ENCODE results near the gene FFAR1. TPM values are rescaled to one million over a fixed set of nuclear protein-coding genes. Genes with fewer than 3 reads are reported as not detected.

The FFAR1 gene
- total and polyA plus RNA-seq, 2 of the 8 experiments (the other 6 are each of a cell fraction or from before 2014, with no cell fraction given): not detected

GRCh38 chr19:35303357-35303915, 44.3 kb upstream of the FFAR1 start (continued):
- TF ChIP-seq CHD7 (IDR thresholded peaks at IDR 0.05; ENCODE audit: insufficient replicate concordance, low read length) (no peak), TBP (IDR thresholded peaks at IDR 0.05; ENCODE audit: low read depth, low read length) (no peak), GTF2F1 (IDR thresholded peaks at IDR 0.05; ENCODE audit: borderline replicate concordance, low read depth, low read length) (no peak), HDAC2 (IDR thresholded peaks at IDR 0.05; ENCODE audit: borderline replicate concordance in 1 of 2, low read depth in 2 of 2, low read length in 2 of 2) (no peak), SAP30 (IDR thresholded peaks at IDR 0.05; ENCODE audit: insufficient read depth, insufficient replicate concordance, low read length) (no peak), CTBP2 (IDR thresholded peaks at IDR 0.05; ENCODE audit: borderline replicate concordance, insufficient read depth, insufficient read length, low read length) (no peak), FOSL1 (IDR thresholded peaks at IDR 0.05; ENCODE audit: insufficient read depth, low read depth, low read length) (no peak), GABPA (IDR thresholded peaks at IDR 0.05; ENCODE audit: borderline replicate concordance, insufficient read depth, low read length) (no peak)
- TF ChIP-seq, protein P1, sequence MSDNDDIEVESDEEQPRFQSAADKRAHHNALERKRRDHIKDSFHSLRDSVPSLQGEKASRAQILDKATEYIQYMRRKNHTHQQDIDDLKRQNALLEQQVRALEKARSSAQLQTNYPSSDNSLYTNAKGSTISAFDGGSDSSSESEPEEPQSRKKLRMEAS (IDR thresholded peaks at IDR 0.05): no peak
